HFFc6 (cell line): ENCODE results near the gene ZCCHC7. TPM values are rescaled to one million over a fixed set of nuclear protein-coding genes. Genes with fewer than 3 reads are reported as not detected.
"Not testable (repeated sequence)": the region's sequence is repeated elsewhere in the genome, so short reads cannot be mapped to it uniquely, and the experiment has no call there.

ENCODE experiments used
- DNase-seq: peaks from one replicate; pipeline ENCODE4 v3.0.0-alpha.2; 2018
- H3K27ac Mint-ChIP-seq: 2 replicates; pipeline ENCODE4 v1.8.0; 2020; ENCODE audit warnings: mild to moderate bottlenecking, mixed read lengths
- H3K27me3 Mint-ChIP-seq: 2 replicates; pipeline ENCODE4 v1.8.0; 2021; ENCODE audit warnings: mild to moderate bottlenecking, moderate library complexity, mixed read lengths; ENCODE audit not compliant: insufficient read depth
- H3K36me3 Mint-ChIP-seq: 2 replicates; pipeline ENCODE4 v1.8.0; 2021; ENCODE audit warnings: low read depth, mixed read lengths
- H3K4me1 Mint-ChIP-seq: 2 replicates; pipeline ENCODE4 v1.8.0; 2020; ENCODE audit warnings: low read depth, mixed read lengths
- H3K4me3 Mint-ChIP-seq: 2 replicates; pipeline ENCODE4 v1.8.0; 2020; ENCODE audit warnings: mild to moderate bottlenecking, moderate library complexity, mixed read lengths
- H3K9me3 Mint-ChIP-seq: 2 replicates; pipeline ENCODE4 v1.8.0; 2020; ENCODE audit warnings: mild to moderate bottlenecking, mixed read lengths
- CTCF ChIP-seq: fragments of 200-600 bp; sonication (generic); IDR thresholded peaks from 2 replicates; pipeline ENCODE4 v1.5.0; 2021; ENCODE audit warnings: antibody characterized with exemption, mild to moderate bottlenecking
- long read RNA-seq: library from polyadenylated mRNA; unstranded; transcript quantifications from one replicate; pipeline ENCODE4 v2.0.0, GENCODE V29; 2019
- total RNA-seq, 6 experiments: library from RNA; stranded (reverse); fragmentation: NEBNext Ultra II Directional; extraction: Animal tissue kit (Norgen Biotek cat#: 25700); gene quantifications; 2 replicates in 1 of 6; 3 replicates in 5 of 6; pipeline ENCODE4 v1.2.3, GENCODE V29; 2021

The ZCCHC7 gene
- total RNA-seq, result 10 to 100 TPM; 18.5 to 22.9 (median 18.8) TPM
- long read RNA-seq, transcript ZCCHC7-202 (9 exons, 2,619 nt), result major isoform, 11 of 49 reads
- long read RNA-seq, partial matches to known transcripts, result 20 of 49 reads
- long read RNA-seq, other reads (novel, unspliced or antisense), result 18 of 49 reads

- Mint-ChIP-seq H3K27ac (peak within 1 kb of the TSS; percentile 94), H3K27me3 (no peaks in the 10 kb centered on the region; the same call in 1 of the 2 replicates), H3K4me3 (peak within 1 kb of the TSS; percentile 92), H3K36me3 (peaks cover 5% of the 10 kb centered on the region), H3K4me1 (peaks cover 35% of the 10 kb centered on the region), H3K9me3 (peaks cover 6% of the 10 kb centered on the region)
- peak; percentile 94 for DNase-seq
- TF ChIP-seq CTCF, result no peak
Observed at GRCh38 chr9:37119907-37120842, at the start of gene ZCCHC7. Gene ZCCHC7 (plus strand): TSS chr9:37120574.

GRCh38 chr9:37074790-37075189 lies 45.6 kb upstream of the ZCCHC7 start:
- H3K36me3 Mint-ChIP-seq, DNase-seq, H3K4me1 Mint-ChIP-seq, H3K4me3 Mint-ChIP-seq, H3K9me3 Mint-ChIP-seq, H3K27ac Mint-ChIP-seq: not testable (repeated sequence)
- peaks cover 24% of the 10 kb centered on the region for H3K27me3 Mint-ChIP-seq

- Mint-ChIP-seq H3K4me3 (peak overlapping the region; percentile 92), H3K36me3 (peaks cover 3% of the 10 kb centered on the region; the same call in 1 of the 2 replicates), H3K27me3 (peaks cover 18% of the 10 kb centered on the region), H3K4me1 (peaks cover 45% of the 10 kb centered on the region), H3K9me3 (peaks cover 8% of the 10 kb centered on the region; the same call in 1 of the 2 replicates), H3K27ac (peak overlapping the region; percentile 83)
- TF ChIP-seq CTCF, result no peak
- DNase-seq, result peak; percentile 90
Observed at GRCh38 chr9:37079370-37080164, 40.8 kb upstream of the ZCCHC7 start.

- H3K27me3 Mint-ChIP-seq, result peaks cover 16% of the 10 kb centered on the region
- not testable (repeated sequence) for H3K36me3 Mint-ChIP-seq, H3K9me3 Mint-ChIP-seq
- peak overlapping the region; percentile 83 for H3K27ac Mint-ChIP-seq
- H3K4me1 Mint-ChIP-seq, result peaks cover 45% of the 10 kb centered on the region
- peak overlapping the region; percentile 92 for H3K4me3 Mint-ChIP-seq
- DNase-seq, result peak; percentile 2
Observed at GRCh38 chr9:37080165-37080628, 40.2 kb upstream of the ZCCHC7 start.

- H3K27ac Mint-ChIP-seq, H3K9me3 Mint-ChIP-seq, H3K27me3 Mint-ChIP-seq, DNase-seq, H3K36me3 Mint-ChIP-seq: not testable (repeated sequence)
- H3K4me3 Mint-ChIP-seq, result peak overlapping the region; percentile 92
- peaks cover 45% of the 10 kb centered on the region for H3K4me1 Mint-ChIP-seq
Observed at GRCh38 chr9:37081507-37081906, 38.9 kb upstream of the ZCCHC7 start.

GRCh38 chr9:37082214-37082765 lies 38.1 kb upstream of the ZCCHC7 start:
- peaks cover 13% of the 10 kb centered on the region for H3K36me3 Mint-ChIP-seq
- TF ChIP-seq CTCF, result no peak
- peaks cover 45% of the 10 kb centered on the region for H3K4me1 Mint-ChIP-seq
- peaks cover 8% of the 10 kb centered on the region; the same call in 1 of the 2 replicates for H3K9me3 Mint-ChIP-seq
- H3K4me3 Mint-ChIP-seq, result no peak overlapping the region; the same call in 1 of the 2 replicates
- peaks cover 9% of the 10 kb centered on the region for H3K27me3 Mint-ChIP-seq
- no peak overlapping the region for H3K27ac Mint-ChIP-seq
- no peak for DNase-seq
